ENCODE data around the gene ITGB3.

Gene ITGB3

DNA sequence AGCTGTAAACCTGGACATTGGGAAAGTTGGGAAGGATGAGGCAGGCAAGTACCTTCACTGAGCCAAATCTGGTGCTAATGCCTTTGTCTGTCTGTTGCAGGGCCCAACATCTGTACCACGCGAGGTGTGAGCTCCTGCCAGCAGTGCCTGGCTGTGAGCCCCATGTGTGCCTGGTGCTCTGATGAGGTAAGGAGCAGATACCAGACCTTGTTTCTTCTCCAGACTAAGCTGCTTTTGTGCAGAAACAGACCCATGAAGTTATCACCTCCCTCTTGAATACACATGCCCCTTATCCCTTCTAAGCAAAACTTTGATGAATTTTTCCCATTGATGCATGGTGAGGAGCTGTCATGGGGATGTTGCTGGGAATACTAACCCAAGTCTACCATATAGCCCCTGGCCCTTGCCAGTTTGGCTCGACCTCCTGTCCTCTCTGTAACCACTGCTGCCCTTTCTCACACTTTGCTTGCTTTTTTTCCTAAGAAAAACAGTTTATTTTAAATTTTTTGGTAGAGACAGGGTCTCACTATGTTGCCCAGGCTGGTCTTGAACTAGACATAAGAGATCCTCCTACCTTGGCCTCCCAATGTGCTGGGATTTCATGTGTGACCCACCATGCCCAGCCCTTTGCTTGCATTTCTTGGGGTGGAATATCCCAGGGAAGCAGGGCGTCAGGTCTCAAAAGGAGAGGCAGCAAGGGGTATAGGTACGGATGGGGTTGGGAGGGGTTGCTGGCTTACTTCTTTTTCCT lies 20.9 kb downstream of the ITGB3 start:
- in situ Hi-C loops (cut with MboI; ENCODE audit: low sequenced_read_pairs), result no loop called here

- in situ Hi-C loops (cut with MboI; ENCODE audit: low sequenced_read_pairs), result no loop called here
Observed at GRCh38 chr17:47275245-47275984, 21.8 kb downstream of the ITGB3 start.

GRCh38 chr17:47276444-47276843 lies 22.8 kb downstream of the ITGB3 start:
- in situ Hi-C loops (cut with MboI; ENCODE audit: low sequenced_read_pairs), result no loop called here

GRCh38 chr17:47276868-47277267 lies 23.2 kb downstream of the ITGB3 start:
- in situ Hi-C loops (cut with MboI; ENCODE audit: low sequenced_read_pairs), result no loop called here

- in situ Hi-C loops (cut with MboI; ENCODE audit: low sequenced_read_pairs), result no loop called here
Observed at GRCh38 chr17:47277921-47278320, 24.3 kb downstream of the ITGB3 start.

- in situ Hi-C loops (cut with MboI; ENCODE audit: low sequenced_read_pairs), result no loop called here
Observed at GRCh38 chr17:47278561-47278960, 24.9 kb downstream of the ITGB3 start.

GRCh38 chr17:47279062-47279801 lies 25.6 kb downstream of the ITGB3 start:
- in situ Hi-C loops (cut with MboI; ENCODE audit: low sequenced_read_pairs), result no loop called here

DNA sequence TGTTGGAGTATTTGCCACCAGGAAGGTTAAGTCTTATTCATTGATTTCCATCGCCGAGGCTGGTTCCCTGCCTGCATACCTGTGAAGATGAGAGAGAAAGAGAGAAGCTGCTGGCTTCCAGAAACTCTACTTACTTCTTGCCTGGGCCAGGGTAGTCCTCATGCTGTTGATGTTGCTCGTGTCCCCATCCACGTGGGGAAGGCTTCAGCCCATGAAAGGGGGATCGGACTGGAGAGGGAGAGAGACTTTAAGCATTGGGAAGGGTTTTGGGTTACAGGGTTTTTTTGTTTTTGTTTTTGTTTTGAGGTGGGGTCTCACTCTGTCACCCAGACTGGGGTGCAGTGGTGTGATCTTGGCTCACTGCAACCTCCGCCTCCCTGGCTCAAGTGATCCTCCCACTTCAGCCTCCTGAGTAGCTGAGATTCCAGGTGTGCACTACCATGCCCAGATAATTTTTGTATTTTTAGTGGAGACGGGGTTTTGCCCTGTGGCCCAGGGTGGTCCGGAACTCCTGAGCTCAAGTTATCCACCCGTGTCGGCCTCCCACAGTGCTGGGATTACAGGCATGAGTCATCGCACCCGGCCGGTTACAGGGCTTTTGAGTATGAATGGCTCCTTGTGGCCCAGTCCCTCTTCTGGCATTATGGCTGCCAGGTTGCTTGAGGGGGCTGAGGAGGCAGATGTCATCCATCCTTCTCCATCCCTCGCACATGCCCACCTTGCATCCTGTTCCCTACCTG lies 26.6 kb downstream of the ITGB3 start:
- in situ Hi-C loops (cut with MboI; ENCODE audit: low sequenced_read_pairs), result no loop called here

- in situ Hi-C loops (cut with MboI; ENCODE audit: low sequenced_read_pairs), result no loop called here
Observed at GRCh38 chr17:47281216-47281615, 27.6 kb downstream of the ITGB3 start.

DNA sequence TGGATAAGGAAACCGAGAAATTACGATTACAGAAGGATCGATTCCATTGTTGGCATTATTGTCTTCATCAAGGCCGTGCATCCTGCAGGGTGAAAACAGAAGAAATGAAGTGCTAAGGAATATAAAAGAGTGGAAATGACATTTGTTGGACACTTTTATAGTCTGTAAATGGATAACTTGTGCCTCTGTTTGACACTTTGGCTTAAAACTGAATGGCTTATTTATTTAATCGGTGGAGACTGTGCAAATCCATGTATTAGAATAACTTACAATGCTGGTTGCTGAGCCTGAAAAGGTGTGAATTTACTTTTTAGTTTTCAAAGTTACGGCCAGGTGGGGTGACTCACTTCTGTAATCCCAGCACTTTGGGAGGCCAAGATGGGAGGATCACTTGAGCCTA lies 31.4 kb downstream of the ITGB3 start:
- in situ Hi-C loops (cut with MboI; ENCODE audit: low sequenced_read_pairs), result loop anchor here (5.0 kb wide), 1 partner anchor 53 kb away; no protein-coding TSS in a partner anchor

DNA sequence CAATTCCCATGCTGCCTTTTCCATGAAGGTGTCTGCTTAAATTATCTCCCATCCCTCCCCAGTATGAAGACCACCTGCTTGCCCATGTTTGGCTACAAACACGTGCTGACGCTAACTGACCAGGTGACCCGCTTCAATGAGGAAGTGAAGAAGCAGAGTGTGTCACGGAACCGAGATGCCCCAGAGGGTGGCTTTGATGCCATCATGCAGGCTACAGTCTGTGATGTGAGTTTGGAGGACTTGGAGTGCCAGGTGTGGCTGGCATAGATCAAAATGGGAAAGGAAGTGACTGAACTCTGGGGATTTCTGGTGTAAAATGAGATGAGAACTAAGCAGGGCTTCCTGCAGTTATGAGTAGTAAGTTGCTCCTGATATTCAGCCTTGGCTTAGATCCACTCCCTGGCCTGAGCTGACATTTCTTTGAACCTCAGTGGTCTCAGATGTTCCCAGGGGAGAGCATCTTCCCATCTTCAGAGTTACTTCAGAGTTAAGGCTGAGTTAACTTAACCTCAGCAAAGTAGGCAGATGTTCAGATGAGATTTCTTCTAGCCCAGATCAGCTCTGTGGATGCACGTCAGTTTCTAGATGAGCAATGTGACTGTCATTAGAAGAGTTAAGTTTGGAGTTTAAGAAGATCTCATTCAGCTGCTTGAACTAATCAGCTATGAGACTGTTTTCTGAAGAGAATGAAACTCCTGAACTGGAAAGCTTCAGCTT lies 32.7 kb downstream of the ITGB3 start:
- in situ Hi-C loops (cut with MboI; ENCODE audit: low sequenced_read_pairs), result loop anchor here (5.0 kb wide), 1 partner anchor 54 kb away; no protein-coding TSS in a partner anchor

DNA sequence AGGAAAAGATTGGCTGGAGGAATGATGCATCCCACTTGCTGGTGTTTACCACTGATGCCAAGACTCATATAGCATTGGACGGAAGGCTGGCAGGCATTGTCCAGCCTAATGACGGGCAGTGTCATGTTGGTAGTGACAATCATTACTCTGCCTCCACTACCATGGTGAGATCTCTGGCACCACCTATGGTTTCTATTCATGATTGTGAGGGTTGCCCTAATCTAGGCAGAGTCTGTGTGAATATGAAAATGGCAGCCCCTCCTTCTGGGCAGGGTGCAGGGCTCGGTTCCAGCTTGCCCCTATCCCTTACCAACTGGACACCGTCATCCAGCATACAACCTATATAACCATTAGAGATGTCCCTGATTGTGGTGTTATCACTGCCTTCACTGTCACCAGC lies 33.4 kb downstream of the ITGB3 start:
- in situ Hi-C loops (cut with MboI; ENCODE audit: low sequenced_read_pairs), result loop anchor here (5.0 kb wide), 1 partner anchor 55 kb away; no protein-coding TSS in a partner anchor

GRCh38 chr17:47287639-47288038 lies 34.0 kb downstream of the ITGB3 start:
- in situ Hi-C loops (cut with MboI; ENCODE audit: low sequenced_read_pairs), result loop anchor here (5.0 kb wide), 1 partner anchor 55 kb away; no protein-coding TSS in a partner anchor

DNA sequence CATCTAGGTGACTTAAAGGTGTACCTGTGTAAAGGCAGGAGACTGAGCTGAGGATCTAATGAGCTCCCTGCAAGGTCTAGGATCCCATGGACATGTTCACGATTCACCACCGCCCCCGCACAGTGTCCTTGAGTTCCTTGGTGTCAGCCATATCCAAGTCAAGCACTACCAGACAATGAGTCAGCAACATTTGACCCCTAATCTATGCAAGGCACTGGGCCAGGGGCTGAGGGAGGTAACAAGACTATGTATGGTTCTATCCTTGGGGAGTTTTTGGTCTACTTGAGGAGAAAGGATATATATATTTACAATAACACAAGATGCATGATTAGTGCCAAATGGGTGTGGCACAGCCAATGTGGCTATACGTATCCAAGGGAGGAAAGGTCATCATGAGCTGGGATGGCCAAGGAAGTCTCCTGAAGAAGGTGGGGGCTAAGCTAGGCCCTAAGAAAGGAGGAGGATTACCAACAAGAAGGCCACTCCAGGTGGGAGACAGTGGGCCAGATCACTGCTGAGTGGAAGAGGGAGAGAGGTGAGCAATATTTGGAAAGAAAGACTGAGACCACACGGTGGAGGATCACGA lies 35.0 kb downstream of the ITGB3 start:
- in situ Hi-C loops (cut with MboI; ENCODE audit: low sequenced_read_pairs), result loop anchor here (5.0 kb wide), 1 partner anchor 56 kb away; no protein-coding TSS in a partner anchor

DNA sequence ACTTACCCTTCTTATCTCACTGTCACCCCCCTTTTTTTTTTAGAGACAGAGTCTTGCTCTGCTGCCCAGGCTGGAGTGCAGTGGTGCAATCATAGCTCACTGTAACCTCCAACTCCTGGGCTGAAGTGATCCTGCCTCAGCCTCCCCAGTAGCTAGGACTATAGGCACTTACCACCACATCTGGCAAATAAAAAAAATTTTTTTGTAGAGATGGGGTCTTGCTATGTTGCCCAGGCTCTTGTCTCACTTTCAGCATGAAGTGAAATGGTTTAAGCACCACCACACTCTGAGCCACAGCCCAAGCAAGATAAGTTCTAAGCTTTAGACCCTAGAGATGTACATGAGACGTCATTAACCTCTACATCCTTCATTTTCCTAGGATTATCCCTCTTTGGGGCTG lies 35.7 kb downstream of the ITGB3 start:
- in situ Hi-C loops (cut with MboI; ENCODE audit: low sequenced_read_pairs), result loop anchor here (5.0 kb wide), 1 partner anchor 57 kb away; no protein-coding TSS in a partner anchor

DNA sequence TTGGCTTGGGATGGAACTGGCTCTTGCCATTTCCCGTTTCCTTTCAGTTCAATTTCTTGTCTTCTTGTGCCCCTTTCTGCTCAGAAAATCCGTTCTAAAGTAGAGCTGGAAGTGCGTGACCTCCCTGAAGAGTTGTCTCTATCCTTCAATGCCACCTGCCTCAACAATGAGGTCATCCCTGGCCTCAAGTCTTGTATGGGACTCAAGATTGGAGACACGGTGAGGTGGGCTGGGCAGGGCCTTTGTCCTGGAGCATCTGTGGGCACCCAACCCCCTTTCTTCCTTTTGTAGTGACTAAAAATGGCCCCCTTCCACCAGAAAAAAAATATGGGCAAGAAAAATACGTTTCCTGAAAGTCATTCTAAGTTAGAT lies 37.2 kb downstream of the ITGB3 start:
- in situ Hi-C loops (cut with MboI; ENCODE audit: low sequenced_read_pairs), result no loop called here

DNA sequence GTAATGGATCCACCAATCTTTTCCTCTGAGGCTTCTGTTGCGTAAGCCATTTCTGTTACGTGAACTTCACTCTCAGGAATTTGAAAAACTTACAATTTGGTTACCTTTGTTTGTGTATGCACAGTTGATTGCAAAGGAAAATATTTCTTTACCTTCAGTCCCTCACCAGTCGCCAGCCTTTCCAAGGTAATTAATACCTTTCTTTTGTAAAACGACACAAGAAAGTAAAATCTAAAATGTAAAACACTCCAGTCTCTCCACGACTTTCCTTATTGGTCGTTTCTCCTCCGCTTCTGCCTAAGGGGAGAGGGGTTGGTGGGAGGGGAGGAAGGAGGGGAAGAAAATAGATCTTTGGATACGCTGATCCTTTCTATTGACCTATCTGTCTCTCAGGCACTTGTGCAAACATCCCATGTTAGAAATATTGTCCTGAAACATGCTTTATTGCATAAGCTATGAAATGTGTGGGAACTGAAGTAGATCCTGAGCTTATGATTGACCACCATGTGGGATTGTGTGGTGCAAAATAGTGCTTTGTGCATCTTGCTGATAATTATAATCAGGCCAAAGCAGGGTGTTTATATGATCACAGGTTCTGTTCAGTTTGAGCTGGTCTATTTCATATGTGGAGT lies 37.7 kb downstream of the ITGB3 start:
- in situ Hi-C loops (cut with MboI; ENCODE audit: low sequenced_read_pairs), result no loop called here

DNA sequence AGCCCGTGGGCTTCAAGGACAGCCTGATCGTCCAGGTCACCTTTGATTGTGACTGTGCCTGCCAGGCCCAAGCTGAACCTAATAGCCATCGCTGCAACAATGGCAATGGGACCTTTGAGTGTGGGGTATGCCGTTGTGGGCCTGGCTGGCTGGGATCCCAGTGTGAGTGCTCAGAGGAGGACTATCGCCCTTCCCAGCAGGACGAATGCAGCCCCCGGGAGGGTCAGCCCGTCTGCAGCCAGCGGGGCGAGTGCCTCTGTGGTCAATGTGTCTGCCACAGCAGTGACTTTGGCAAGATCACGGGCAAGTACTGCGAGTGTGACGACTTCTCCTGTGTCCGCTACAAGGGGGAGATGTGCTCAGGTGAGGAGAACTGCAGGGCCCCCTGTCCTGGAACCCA lies 38.6 kb downstream of the ITGB3 start:
- in situ Hi-C loops (cut with MboI; ENCODE audit: low sequenced_read_pairs), result no loop called here

Data from HL-60/S4 treated with phorbol 12-myristate 13-acetate at 8.2 ng/mL for 4 days and 3 days (cell line).